GM19240 (cell line): ENCODE measurements around the gene GRM7.

Source experiments
- DNase-seq: peaks from one replicate; pipeline ENCODE4 v3.0.0; 2011; ENCODE audit warnings: low spot score; ENCODE audit not compliant: insufficient read length

The GRM7 gene

DNA sequence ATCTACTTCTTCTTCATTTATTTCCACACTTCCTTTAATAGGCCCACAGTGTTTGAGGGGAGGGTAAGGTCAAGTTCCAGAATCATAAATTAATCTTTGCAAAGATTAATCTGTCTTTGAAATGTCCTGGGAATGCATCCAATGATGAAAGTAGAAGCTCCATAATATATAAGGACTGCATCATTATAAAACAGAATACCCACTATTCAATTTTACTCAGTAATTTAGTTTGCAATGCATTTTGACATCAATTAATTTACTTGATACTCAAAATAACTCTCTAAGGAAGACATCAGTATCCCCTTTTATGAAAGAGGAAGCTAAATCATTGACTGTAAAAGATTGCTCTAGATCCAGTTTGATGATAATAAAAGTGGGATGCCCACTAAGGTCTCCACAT is 777.2 kb downstream of the GRM7 start:
- DNase-seq, result no peak

DNA sequence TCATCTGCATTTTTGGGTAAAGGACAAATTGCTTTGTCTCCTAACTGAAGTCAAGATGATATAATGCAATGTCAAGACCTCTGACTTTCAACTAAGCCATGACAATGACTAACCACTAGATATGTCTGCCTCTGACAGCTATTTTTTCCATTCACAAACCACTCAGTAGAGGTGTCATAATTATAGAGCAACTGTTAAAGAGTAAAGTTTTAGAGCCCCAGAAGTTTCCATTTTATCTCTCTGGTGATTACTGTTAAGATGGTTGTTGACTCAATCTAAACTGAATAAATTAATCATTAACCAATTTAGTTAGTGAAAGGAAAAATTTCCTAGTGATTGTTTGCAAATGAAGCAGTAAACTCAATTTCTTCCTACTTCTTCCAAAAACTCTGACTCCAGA is 779.9 kb downstream of the GRM7 start:
- no peak for DNase-seq

- no peak for DNase-seq
Measured at GRCh38 chr3:7646851-7647250, 785.9 kb downstream of the GRM7 start.

- DNase-seq, result no peak
Measured at GRCh38 chr3:7650466-7650865, 789.6 kb downstream of the GRM7 start.

GRCh38 chr3:7651274-7651673 is 790.4 kb downstream of the GRM7 start:
- no peak for DNase-seq

DNA sequence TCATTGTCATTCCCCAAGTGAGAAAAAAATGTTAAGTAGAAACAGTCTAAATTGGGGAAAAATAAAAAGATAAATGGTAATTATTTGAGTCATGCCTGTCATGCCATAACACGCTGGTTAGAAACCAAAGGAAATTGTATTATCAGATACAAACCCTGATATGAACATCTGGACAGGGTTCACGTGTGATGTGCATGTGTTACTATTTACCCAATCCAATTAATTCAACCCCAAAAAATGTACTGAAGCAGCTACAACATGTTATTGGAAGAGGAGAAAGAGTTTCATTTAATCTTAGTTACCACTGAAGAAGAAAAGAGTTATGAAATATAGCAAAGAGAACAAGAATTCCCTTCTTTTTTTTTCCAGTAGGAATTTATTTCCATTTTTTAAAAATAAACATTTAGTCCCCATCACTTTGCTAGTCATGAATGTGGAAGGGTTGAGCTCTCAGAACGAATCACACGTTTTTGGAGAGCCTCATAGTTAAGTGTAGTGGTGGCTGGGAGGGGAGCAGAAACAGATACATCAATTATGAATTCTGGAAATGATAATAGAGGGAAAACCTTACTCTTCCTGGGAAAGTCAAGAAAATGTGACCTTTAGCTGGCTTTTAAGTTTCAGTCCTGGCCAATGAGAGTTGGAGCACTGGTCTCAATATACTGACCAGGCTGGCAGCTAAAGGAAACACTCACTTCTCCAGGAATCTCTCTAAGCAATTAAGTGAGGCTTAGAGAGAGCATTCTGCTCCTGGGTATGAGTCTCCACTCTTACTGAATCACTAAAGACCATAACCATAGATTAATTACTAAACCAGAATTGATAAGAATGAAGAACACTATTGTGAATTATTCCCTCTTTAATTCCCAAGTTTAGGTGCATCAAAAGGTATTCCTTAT is 796.5 kb downstream of the GRM7 start:
- DNase-seq, result no peak

DNA sequence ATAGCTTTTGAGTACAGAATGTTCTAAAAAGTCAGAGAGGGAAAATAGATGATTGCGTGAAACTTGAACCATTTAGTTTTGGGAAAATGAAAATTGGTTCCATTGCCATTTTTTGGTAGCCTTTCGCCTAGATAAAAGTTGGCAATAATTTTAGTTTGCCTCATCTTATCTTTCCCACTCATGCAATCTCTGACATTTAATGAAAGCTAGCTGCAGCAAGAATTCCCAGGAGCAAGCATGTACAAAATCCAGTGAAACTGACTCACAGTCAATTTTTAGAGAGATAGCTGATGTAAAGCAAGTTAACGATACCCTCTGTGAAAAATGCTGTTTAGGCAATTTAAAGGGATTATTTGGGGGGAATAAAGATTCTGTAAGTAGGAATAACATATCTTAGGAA is 797.4 kb downstream of the GRM7 start:
- no peak for DNase-seq

- no peak for DNase-seq
Measured at GRCh38 chr3:7659079-7659478, 798.2 kb downstream of the GRM7 start.

- DNase-seq, result no peak
Measured at GRCh38 chr3:7663771-7664170, 802.9 kb downstream of the GRM7 start.

DNA sequence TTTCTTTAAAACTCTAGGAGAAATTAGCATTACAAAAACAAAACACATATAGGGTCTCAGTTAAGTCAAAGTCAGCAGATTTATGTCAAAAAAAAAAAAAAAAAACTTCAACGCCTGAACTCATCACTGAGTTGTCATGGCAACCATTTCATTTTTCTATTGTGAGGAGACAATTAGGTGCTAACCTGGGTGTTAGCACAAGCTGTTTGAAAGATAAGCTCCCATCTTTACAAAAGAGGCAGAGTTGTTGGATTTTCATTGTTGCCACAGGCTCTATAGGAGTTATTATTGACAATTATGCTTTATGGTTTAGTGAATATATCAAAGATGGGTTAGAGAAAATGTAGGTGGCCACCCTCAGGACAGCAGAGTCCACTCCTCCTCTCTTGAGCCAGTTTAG is 806.9 kb downstream of the GRM7 start:
- no peak for DNase-seq

DNA sequence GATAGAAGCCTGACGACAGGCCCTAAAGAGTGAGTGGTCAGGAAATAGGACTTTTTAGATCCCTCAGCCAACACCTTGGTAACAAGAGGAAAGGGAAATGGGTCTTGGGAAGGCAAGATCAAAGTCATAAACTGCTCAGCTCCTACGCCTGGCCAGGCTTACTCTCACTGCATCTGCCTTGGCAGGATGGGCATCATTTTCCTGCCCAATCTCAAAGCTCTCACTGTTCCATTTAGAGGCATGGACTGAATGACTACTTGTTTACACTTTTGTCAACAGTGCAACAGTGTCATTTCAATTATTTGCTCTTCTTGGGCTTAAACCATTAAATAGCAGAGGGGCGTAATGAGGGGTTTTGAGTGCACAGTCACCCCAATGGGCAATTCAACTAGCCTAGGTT is 808.7 kb downstream of the GRM7 start:
- no peak for DNase-seq

GRCh38 chr3:7678521-7678920 is 817.6 kb downstream of the GRM7 start:
- DNase-seq, result no peak

DNA sequence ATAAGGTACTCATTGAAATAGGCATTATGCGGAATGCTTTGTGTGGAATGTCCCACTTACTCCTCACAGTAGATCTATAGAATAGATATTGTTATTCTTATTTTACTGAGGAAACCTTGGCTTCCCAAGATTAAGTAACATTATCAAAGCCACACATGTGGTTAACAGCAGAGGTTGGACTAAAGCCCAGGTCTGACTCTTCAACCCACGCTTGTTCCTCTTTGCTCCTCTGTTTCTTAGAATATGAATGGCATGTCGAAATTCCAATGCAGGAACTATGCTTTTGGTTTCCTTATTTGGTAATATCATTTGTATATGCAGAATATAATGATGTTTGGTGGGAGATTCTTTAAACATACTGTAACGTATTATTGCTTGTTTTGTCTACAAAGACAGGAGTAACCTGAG is 821.9 kb downstream of the GRM7 start:
- DNase-seq, result no peak

- DNase-seq, result no peak
Measured at GRCh38 chr3:7683426-7683825, 822.5 kb downstream of the GRM7 start.

DNA sequence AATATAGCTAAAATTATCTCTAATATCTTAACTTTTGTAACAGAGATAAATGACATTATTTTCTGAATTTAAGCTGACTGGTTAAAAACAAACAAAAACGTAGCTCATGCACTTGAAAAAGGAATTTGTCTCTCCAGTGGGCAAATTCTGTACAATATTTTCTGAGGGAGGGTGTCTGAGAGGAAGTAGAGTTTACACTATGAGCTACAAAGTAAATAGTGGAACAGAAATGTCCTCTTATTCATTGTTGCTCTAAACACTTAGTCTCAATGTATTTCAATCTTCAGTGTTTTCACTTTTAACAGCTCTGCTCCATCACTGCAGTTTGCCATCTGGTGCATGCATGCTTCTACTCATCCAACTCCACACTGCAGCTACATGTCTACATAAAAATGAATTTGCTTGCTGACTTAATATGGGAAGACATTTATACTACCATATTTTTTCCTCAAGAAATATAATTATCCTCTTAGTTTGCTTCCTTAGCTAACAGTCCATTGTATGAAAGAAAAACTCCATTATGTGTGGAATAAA is 823.3 kb downstream of the GRM7 start:
- no peak for DNase-seq

GRCh38 chr3:7687428-7688147 is 826.7 kb downstream of the GRM7 start:
- DNase-seq, result no peak

DNA sequence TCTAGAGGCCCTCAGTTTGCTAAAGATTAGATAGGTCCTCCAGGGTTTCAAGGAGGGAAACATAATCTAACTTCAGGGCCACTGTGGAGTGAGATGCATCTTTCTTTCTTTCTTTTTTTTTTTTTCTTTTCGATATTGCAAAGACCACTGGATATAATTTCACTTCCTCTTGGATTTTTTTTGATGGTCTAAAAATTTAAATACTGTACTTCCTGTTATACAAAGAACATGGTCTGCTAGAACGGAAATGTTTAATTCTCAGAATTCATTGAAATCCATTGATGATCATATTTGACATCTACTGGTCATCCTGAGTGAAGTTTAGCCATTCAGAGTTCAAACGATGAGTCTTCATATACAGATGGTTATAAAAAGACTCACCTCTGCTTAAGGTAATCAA is 832.0 kb downstream of the GRM7 start:
- DNase-seq, result no peak

GRCh38 chr3:7693976-7694375 is 833.1 kb downstream of the GRM7 start:
- DNase-seq, result no peak

DNA sequence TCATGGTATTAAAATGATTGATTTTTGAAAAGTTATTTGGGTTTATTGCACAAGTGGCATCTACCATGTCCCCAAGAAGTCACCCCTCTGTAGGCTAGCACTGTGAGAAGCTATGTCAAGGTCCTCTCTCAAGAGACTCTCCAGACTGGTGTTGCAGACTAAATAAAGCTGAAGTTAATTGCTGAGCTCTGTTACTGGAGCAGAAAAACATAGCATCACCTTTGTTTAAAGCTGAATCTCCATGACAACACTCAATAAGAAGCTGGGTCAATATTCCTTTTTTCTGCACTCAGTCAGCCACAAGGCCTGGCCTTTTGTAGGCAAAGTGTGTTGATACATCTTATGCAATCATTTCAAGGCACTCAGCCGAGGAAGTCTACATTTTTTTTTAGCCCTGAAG is 834.1 kb downstream of the GRM7 start:
- DNase-seq, result no peak

DNA sequence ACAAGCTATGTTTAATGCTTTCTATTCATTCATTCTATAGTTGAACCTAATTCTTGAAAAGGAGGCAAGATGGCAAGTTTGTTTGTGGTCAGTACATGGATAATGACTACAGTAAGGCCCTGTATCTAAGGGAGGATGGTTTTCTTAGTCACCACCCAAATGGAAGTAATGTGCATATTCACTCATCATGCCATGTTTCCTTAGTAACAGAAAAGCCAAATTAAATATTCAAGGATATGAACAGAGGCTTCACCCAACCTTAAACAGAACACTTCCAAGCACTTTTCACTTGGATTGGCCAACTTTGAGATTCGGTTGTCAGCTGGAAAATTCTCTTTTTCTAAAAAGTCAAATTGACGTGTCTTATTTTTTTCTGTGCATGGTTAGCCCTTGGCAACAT is 835.4 kb downstream of the GRM7 start:
- no peak for DNase-seq

- DNase-seq, result no peak
Measured at GRCh38 chr3:7697548-7697947, 836.6 kb downstream of the GRM7 start.

DNA sequence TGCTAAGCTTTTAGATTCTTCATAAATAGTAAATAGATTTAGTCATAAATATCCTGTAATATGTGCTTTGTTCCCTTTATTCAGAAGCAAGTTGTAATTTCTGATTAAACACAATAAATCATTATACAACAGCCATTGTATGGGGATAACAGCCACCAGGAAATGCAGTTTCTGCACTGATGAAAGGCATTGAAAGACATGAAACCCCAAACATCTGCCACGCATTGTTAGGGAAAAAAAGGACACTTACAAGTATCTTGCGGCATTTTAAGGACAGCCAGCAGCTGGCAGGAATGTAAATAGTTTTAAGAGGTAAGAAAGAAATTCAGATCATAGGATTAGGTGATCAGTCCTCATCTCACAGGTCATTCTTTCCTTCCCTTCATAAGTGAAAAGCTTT is 839.6 kb downstream of the GRM7 start:
- no peak for DNase-seq

DNA sequence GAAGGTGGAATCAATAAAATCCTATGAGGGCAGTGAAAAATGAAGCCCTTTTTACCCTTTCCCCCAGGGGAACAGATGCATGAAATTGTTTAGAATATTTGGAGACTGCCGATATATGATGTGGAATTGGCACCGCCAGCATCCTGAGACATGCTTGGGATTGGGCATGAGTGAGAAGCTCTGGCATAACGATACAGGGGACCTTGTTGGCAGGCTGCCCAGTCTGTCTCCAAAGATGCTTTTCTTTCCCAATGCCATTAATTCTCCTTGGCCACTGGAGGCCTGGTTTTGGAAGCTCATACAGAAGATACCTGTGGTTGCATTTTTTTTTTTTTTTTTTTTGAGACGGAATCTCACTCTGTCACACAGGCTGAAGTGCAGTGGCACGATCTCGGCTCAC is 840.1 kb downstream of the GRM7 start:
- no peak for DNase-seq
